Liver (tissue), 3 donors: ENCODE measurements around the gene SIL1.

Experiments
- CTCF ChIP-seq: fragments of 150-350 bp; IDR thresholded peaks from 2 replicates; pipeline ENCODE4 v1.5.1; 2017; ENCODE audit warnings: improper control_type of control experiment, low read depth, low read length; ENCODE audit not compliant: missing input control
- GABPA ChIP-seq, 2 donors: IDR thresholded peaks in 1 of 2; conservative IDR thresholded peaks in 1 of 2; 2 replicates each; pipeline ENCODE4 v1.6.1; 2016; ENCODE audit warnings: antibody characterized with exemption in 2 of 2, mild to moderate bottlenecking in 1 of 2, moderate library complexity in 1 of 2
- RAD21 ChIP-seq, 2 donors: IDR thresholded peaks; 2 replicates each; pipeline ENCODE4 v1.6.1; 2016; ENCODE audit warnings: antibody characterized with exemption in 2 of 2, mild to moderate bottlenecking in 2 of 2
- RXRA ChIP-seq, 2 donors: IDR thresholded peaks; 2 replicates each; pipeline ENCODE4 v1.6.1; 2017 to 2018; ENCODE audit warnings: antibody characterized with exemption in 2 of 2, mild to moderate bottlenecking in 1 of 2
- SP1 ChIP-seq: IDR thresholded peaks from 2 replicates; pipeline ENCODE4 v1.6.1; 2018; ENCODE audit warnings: antibody characterized with exemption, mild to moderate bottlenecking
- ZBTB33 ChIP-seq: IDR thresholded peaks from 2 replicates; pipeline ENCODE4 v1.6.1; 2016; ENCODE audit warnings: antibody characterized with exemption
- TF ChIP-seq, protein P1 (sequence below): IDR thresholded peaks from 2 replicates; pipeline ENCODE4 v1.6.1; 2016; ENCODE audit warnings: antibody characterized with exemption
- donor health status: healthy.
- donor health status: healthy.

GRCh38 chr5:138936968-138937345 lies 261.2 kb downstream of the SIL1 start:
- TF ChIP-seq ZBTB33 (no peak), CTCF (no peak), GABPA (IDR thresholded peaks at IDR 0.05 in 1 of 2, conservative IDR thresholded peaks at IDR 0.05 in 1 of 2) (no peak), SP1 (no peak), RXRA (IDR thresholded peaks at IDR 0.05) (no peak), RAD21 (IDR thresholded peaks at IDR 0.05) (no peak)
- TF ChIP-seq, protein P1, sequence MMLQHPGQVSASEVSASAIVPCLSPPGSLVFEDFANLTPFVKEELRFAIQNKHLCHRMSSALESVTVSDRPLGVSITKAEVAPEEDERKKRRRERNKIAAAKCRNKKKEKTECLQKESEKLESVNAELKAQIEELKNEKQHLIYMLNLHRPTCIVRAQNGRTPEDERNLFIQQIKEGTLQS = no peak
